Body of pancreas (tissue), 4 donors: ENCODE results near the gene ARL4A. TPM values are rescaled to one million over a fixed set of nuclear protein-coding genes. Genes with fewer than 3 reads are reported as not detected.
A peak's percentile ranks its signal among the peaks of the same experiment; 100 is the strongest.

ENCODE experiments used
- ATAC-seq: fragments of 150-250 bp; one replicate; pipeline ENCODE4 v1.9.1; 2016
- DNase-seq, 4 donors: peaks; one replicate each; pipeline ENCODE4 v3.0.0-alpha.2; 2019
- H3K27ac ChIP-seq, 4 donors: fragments of 200-600 bp; sonication (generic); 1 replicate in 3 of 4; 2 replicates in 1 of 4; pipeline versions ENCODE4 v1.5.1 to v1.6.1; 2016 to 2019; ENCODE audit warnings: mild to moderate bottlenecking in 1 of 4, mixed read lengths in 1 of 4, moderate library complexity in 1 of 4
- H3K27me3 ChIP-seq, 2 donors: fragments of 200-600 bp; sonication (generic); one replicate each; pipeline ENCODE4 v1.6.0; 2016; ENCODE audit warnings: mild to moderate bottlenecking in 1 of 2
- H3K36me3 ChIP-seq, 2 donors: fragments of 200-600 bp; sonication (generic); replicated peaks in 1 of 2; 2 replicates each; pipeline ENCODE4 v1.5.1; 2016; ENCODE audit warnings: low read depth in 2 of 2; ENCODE audit not compliant: insufficient read depth in 1 of 2
- H3K4me1 ChIP-seq: fragments of 200-600 bp; sonication (generic); one replicate; pipeline ENCODE4 v1.6.0; 2016
- H3K4me3 ChIP-seq, 2 donors: fragments of 200-600 bp; sonication (generic); 1 replicate in 1 of 2; 2 replicates in 1 of 2; pipeline ENCODE4 v1.5.1; 2016 to 2019
- H3K9me3 ChIP-seq, 3 donors: fragments of 200-600 bp; sonication (generic); 1 replicate in 2 of 3; 2 replicates in 1 of 3; pipeline ENCODE4 v1.5.1; 2016
- CTCF ChIP-seq, 7 experiments: fragments of 450-650 bp in 4 of 7; fragments of 200-600 bp in 3 of 7; sonication (generic) in 3 of 7; IDR thresholded peaks; one replicate each; pipeline ENCODE4 v1.5.1; 2016 to 2019; ENCODE audit warnings: antibody characterized with exemption in 7 of 7
- POLR2A ChIP-seq, 3 donors: fragments of 450-650 bp; IDR thresholded peaks; one replicate each; pipeline ENCODE4 v1.6.1; 2016; ENCODE audit warnings: antibody characterized with exemption in 3 of 3, mild to moderate bottlenecking in 2 of 3
- WGBS, 2 donors: methylation state at CpG; one replicate each; pipeline ENCODE4 v1.1.5; 2017; 5-methylcytosine and 5-hydroxymethylcytosine counted together
- intact Hi-C: fragments of 100-400 bp; cut with DNase I; formaldehyde crosslinking; loops from one replicate; pipeline ENCODE4 v1.15.1; 2023
- total RNA-seq, 2 donors: library from RNA; depleted of rRNA; stranded (reverse); fragments of >200 nt; gene quantifications; one replicate each; pipeline ENCODE4 v1.1.0, GENCODE V29; 2016

Gene ARL4A
- total RNA-seq, 2 donors from 2014 or later: 4.0 to 13.0 TPM

DNA sequence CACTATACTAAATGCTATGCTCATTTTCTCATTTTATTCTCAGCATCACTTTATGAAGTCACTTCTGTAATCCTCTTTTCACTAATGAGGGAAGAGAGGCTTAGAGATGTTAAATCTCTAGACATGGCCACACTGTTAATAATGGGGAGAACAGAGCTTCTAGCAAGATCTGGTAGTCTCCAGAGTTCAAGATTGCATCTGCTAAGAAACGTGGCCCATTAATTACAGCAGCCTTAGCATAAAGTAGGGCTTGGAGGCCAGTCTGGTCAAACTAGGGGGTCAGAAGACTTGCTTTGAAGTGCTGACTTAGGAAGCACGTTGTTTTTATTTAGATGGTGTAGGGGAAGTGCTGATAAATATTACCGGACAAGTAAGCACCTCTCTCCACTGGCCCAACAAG, 29.3 kb downstream of the ARL4A start:
- Histone ChIP-seq H3K4me1 (no peaks in the 10 kb centered on the region), H3K36me3 (no peaks in the 10 kb centered on the region), H3K27ac (no peak overlapping the region), H3K27me3 (no peaks in the 10 kb centered on the region), H3K9me3 (no peaks in the 10 kb centered on the region), H3K4me3 (no peak overlapping the region)
- TF ChIP-seq CTCF (IDR thresholded peaks at IDR 0.05): no peak
- no peak for TF ChIP-seq POLR2A (IDR thresholded peaks at IDR 0.05)
- DNase-seq (no peak), ATAC-seq (no peak)
- WGBS, 2 donors: 75 to 82% methylated on average over 3 of the region's 3 CpGs
- intact Hi-C loops: no loop called here

- H3K9me3 ChIP-seq: no peaks in the 10 kb centered on the region
- no peaks in the 10 kb centered on the region for H3K36me3 ChIP-seq
- no peaks in the 10 kb centered on the region for H3K4me1 ChIP-seq
- DNase-seq (no peak), ATAC-seq (no peak)
- H3K27me3 ChIP-seq: no peaks in the 10 kb centered on the region
- intact Hi-C loops: no loop called here
- TF ChIP-seq POLR2A (IDR thresholded peaks at IDR 0.05) (no peak), CTCF (IDR thresholded peaks at IDR 0.05) (no peak)
- H3K27ac ChIP-seq: peak overlapping the region in 1 of 4 donors; percentile 66
- H3K4me3 ChIP-seq: no peak overlapping the region
- WGBS, 2 donors: 57 to 72% methylated on average over 5 of the region's 5 CpGs
Measured at GRCh38 chr7:12719141-12719919, 31.9 kb downstream of the ARL4A start.

DNA sequence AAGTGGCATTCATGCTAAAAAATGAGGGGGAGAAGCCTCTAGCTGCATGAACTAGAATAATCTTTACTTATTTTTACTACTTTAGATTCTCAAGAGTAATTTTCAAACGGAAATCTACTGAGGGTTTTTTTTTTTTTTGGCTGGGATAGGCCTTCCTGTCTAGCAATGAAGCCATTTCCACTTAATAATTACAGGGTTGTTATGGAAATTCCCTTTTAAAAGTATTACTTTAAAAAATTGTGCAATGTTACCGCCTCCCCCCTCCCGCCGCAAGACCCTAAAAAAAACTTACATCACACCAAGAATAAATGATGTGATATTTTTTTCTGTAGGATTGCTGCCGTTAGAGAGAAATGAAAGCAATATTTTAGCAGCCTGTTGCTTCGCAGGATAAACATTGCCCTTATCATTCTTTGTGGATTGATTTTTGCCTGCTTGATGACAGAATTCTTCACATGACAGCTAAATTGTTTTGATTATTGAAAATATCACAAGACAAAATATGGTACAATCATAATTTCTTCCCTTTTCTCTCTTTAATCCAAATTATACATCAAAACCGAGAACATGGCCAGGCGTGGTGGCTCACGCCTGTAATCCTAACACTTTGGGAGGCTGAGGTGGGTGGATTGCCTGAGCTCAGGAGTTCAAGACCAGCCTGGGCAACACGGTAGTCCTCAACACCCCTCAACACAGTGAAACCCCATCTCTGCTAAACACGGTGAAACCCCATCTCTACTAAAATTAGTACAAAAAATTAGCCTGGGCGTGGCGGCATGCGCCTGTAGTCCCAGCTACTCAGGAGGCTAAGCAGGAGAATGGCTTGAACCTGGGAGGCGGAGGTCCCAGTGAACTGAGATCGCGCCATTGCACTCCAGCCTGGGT, 32.8 kb downstream of the ARL4A start:
- no peaks in the 10 kb centered on the region for H3K9me3 ChIP-seq
- intact Hi-C loops: no loop called here
- TF ChIP-seq POLR2A (IDR thresholded peaks at IDR 0.05): no peak
- TF ChIP-seq CTCF (IDR thresholded peaks at IDR 0.05): no peak
- 74 to 75% methylated on average over 17 of the region's 17 CpGs for WGBS, 2 donors
- no peak overlapping the region for H3K4me3 ChIP-seq
- H3K36me3 ChIP-seq: no peaks in the 10 kb centered on the region
- peak overlapping the region in 1 of 4 donors; percentile 66 for H3K27ac ChIP-seq
- H3K27me3 ChIP-seq: no peaks in the 10 kb centered on the region
- ATAC-seq (peak; percentile 10), DNase-seq (no peak)
- H3K4me1 ChIP-seq: no peaks in the 10 kb centered on the region

DNA sequence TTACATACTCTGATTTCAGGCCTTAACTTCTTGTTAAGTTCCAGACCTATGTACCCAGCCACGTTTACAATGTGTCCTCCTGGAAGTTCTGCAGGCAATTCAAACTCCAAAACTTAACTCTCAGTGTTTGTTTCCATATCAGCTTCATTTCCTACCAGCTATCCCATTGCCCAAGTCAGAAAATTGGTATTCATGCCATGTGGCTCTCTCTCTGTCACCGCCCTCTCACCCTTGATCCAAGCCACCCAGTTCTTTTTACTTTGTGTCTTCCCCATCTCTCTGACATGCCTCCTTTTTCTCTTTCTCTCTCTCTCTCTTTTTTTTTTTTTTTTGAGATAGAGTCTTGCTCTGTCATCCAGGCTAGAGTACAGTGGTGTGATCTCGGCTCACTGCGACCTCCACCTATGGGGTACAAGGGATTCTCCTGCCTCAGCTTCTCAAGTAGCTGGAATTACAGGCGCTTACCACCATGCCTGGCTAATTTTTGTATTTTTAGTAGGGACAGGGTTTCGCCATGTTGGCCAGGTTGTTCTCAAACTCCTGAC, 33.9 kb downstream of the ARL4A start:
- intact Hi-C loops: no loop called here
- Histone ChIP-seq H3K27ac (no peak overlapping the region), H3K4me3 (no peak overlapping the region), H3K4me1 (no peaks in the 10 kb centered on the region), H3K27me3 (no peaks in the 10 kb centered on the region), H3K36me3 (no peaks in the 10 kb centered on the region), H3K9me3 (no peaks in the 10 kb centered on the region)
- no peak for ATAC-seq
- DNase-seq: no peak
- WGBS, 2 donors: 88 to 94% methylated on average over 6 of the region's 6 CpGs
- no peak for TF ChIP-seq POLR2A (IDR thresholded peaks at IDR 0.05)
- no peak for TF ChIP-seq CTCF (IDR thresholded peaks at IDR 0.05)
